KMS-11 (cell line): ENCODE measurements around the gene BHLHA9.

Experiments used
- H2AFZ ChIP-seq: fragments of 200-600 bp; sonication (generic); 2 replicates; pipeline ENCODE4 v1.6.1; 2016; ENCODE audit warnings: antibody characterized with exemption, mixed run types, low read depth
- H3K27ac ChIP-seq: fragments of 200-600 bp; sonication (generic); 2 replicates; pipeline ENCODE4 v1.6.1; 2016; ENCODE audit warnings: mild to moderate bottlenecking, mixed run types
- H3K27me3 ChIP-seq: fragments of 200-600 bp; sonication (generic); 2 replicates; pipeline ENCODE4 v1.6.1; 2017; ENCODE audit warnings: mild to moderate bottlenecking, low read depth, mixed run types, moderate library complexity; ENCODE audit not compliant: insufficient read depth
- H3K36me3 ChIP-seq: fragments of 200-600 bp; sonication (generic); 2 replicates; pipeline ENCODE4 v1.6.1; 2017; ENCODE audit warnings: mild to moderate bottlenecking, mixed run types; ENCODE audit not compliant: insufficient read depth
- H3K4me1 ChIP-seq: fragments of 200-600 bp; sonication (generic); 2 replicates; pipeline ENCODE4 v1.6.1; 2016; ENCODE audit warnings: mild to moderate bottlenecking, low read depth, mixed run types; ENCODE audit not compliant: poor library complexity, severe bottlenecking
- H3K4me2 ChIP-seq: fragments of 200-600 bp; sonication (generic); 2 replicates; pipeline ENCODE4 v1.7.0; 2016; ENCODE audit warnings: mild to moderate bottlenecking, mixed run types
- H3K4me3 ChIP-seq: fragments of 200-600 bp; sonication (generic); IDR thresholded peaks from 2 replicates; pipeline ENCODE4 v1.6.1; 2017; ENCODE audit warnings: low read depth, low read length, mixed read lengths; ENCODE audit not compliant: insufficient read depth
- H3K79me2 ChIP-seq: fragments of 200-600 bp; sonication (generic); 2 replicates; pipeline ENCODE4 v1.6.1; 2016; ENCODE audit warnings: low read depth, mixed run types; ENCODE audit not compliant: insufficient read depth
- H3K9ac ChIP-seq: fragments of 200-600 bp; sonication (generic); 2 replicates; pipeline ENCODE4 v1.6.1; 2016; ENCODE audit warnings: mild to moderate bottlenecking, mixed run types
- H4K20me1 ChIP-seq: fragments of 200-600 bp; sonication (generic); 2 replicates; pipeline ENCODE4 v1.6.1; 2016; ENCODE audit warnings: mild to moderate bottlenecking, mixed run types; ENCODE audit not compliant: insufficient read depth
- TF ChIP-seq, protein P1 (sequence below): fragments of 200-600 bp; sonication (generic); conservative IDR thresholded peaks from 2 replicates; pipeline ENCODE4 v1.6.1; 2017; ENCODE audit warnings: low read depth, mild to moderate bottlenecking, antibody characterized with exemption, low read length, moderate library complexity, mixed read lengths

The BHLHA9 gene

DNA sequence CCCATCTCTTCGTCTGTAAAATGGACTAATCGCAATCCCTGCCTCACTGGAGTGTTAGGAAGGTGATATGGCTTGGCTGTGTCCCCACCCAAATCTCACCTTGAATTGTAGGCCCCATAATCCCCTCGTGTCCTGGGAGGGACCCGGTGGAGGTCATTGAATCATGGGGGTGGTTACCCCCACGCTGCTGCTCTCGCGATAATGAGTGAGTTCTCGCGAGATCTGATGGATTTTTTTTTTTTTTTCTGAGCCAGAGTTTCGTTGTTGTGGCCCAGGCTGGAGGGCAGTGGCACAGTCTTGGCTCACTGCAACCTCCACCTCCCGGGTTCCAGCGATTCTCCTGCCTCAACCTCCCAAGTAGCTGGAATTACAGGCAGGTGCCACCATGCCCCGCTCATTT, 20.4 kb downstream of the BHLHA9 start:
- Histone ChIP-seq H3K4me3 (no peak overlapping the region), H4K20me1 (no peaks in the 10 kb centered on the region), H3K27ac (no peak overlapping the region), H3K4me1 (no peaks in the 10 kb centered on the region), H3K4me2 (no peak overlapping the region), H2AFZ (no peak overlapping the region), H3K36me3 (no peaks in the 10 kb centered on the region), H3K79me2 (no peaks in the 10 kb centered on the region), H3K9ac (no peak overlapping the region), H3K27me3 (peaks cover 8% of the 10 kb centered on the region)
- TF ChIP-seq, protein P1, sequence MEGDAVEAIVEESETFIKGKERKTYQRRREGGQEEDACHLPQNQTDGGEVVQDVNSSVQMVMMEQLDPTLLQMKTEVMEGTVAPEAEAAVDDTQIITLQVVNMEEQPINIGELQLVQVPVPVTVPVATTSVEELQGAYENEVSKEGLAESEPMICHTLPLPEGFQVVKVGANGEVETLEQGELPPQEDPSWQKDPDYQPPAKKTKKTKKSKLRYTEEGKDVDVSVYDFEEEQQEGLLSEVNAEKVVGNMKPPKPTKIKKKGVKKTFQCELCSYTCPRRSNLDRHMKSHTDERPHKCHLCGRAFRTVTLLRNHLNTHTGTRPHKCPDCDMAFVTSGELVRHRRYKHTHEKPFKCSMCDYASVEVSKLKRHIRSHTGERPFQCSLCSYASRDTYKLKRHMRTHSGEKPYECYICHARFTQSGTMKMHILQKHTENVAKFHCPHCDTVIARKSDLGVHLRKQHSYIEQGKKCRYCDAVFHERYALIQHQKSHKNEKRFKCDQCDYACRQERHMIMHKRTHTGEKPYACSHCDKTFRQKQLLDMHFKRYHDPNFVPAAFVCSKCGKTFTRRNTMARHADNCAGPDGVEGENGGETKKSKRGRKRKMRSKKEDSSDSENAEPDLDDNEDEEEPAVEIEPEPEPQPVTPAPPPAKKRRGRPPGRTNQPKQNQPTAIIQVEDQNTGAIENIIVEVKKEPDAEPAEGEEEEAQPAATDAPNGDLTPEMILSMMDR = no peak

DNA sequence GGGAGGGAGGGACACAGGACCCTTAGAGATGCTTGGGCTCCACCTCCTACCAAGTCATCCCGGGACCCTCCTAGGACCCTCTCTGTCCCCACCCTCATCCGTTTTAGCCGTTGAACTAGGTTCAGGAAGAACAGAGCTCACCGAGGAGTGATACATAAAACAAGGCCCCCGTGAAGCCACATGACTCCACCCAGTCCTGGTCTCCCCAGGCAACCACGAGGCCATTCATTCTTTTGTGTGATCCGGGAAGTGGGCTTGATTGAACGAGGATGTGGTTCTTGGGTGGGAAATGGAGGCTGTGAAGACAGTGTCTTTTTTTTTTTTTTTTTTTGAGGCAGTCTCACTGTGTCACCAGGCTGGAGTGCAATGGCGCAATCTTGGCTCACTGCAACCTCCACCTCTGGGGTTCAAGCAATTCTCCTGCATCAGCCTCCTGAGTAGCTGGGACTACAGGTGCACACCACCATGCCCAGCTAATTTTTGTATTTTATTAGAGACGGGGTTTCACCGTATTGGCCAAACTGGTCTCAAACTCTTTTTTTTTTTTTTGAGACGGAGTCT, 24.0 kb downstream of the BHLHA9 start:
- peaks cover 22% of the 10 kb centered on the region for H3K27me3 ChIP-seq
- H3K36me3 ChIP-seq = no peaks in the 10 kb centered on the region
- no peaks in the 10 kb centered on the region for H3K79me2 ChIP-seq
- H3K9ac ChIP-seq = no peak overlapping the region
- H3K4me1 ChIP-seq = no peaks in the 10 kb centered on the region
- no peak overlapping the region for H2AFZ ChIP-seq
- no peak overlapping the region for H3K27ac ChIP-seq
- no peaks in the 10 kb centered on the region for H4K20me1 ChIP-seq
- no peak overlapping the region for H3K4me2 ChIP-seq
- H3K4me3 ChIP-seq = no peak overlapping the region
- TF ChIP-seq, protein P1 = no peak

DNA sequence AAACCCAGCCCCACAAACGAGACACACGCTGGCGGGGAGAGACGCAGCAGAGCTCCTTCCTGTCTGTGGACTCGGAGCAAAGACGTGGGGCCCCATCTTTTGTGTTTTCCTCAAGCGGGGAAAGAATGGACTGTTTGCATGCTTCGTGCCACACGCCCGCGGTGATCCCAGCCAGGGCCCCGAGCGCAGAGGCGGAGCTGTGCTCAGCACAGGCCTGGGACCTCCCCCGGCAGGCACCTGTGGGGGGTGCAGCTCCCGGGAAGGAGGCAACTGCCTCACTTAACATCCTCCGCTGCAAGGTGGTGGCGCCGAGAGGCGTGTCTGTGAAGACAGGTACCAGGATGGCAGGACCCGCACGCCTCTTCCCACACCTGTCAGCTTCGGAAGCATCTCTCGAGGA, 28.4 kb downstream of the BHLHA9 start:
- no peaks in the 10 kb centered on the region for H3K79me2 ChIP-seq
- H3K9ac ChIP-seq = no peak overlapping the region
- TF ChIP-seq, protein P1 = no peak
- no peak overlapping the region for H3K4me3 ChIP-seq
- H3K36me3 ChIP-seq = no peaks in the 10 kb centered on the region
- H3K4me2 ChIP-seq = no peak overlapping the region
- no peaks in the 10 kb centered on the region for H4K20me1 ChIP-seq
- no peaks in the 10 kb centered on the region for H3K4me1 ChIP-seq
- no peak overlapping the region for H2AFZ ChIP-seq
- H3K27me3 ChIP-seq = peaks cover 46% of the 10 kb centered on the region
- no peak overlapping the region for H3K27ac ChIP-seq

DNA sequence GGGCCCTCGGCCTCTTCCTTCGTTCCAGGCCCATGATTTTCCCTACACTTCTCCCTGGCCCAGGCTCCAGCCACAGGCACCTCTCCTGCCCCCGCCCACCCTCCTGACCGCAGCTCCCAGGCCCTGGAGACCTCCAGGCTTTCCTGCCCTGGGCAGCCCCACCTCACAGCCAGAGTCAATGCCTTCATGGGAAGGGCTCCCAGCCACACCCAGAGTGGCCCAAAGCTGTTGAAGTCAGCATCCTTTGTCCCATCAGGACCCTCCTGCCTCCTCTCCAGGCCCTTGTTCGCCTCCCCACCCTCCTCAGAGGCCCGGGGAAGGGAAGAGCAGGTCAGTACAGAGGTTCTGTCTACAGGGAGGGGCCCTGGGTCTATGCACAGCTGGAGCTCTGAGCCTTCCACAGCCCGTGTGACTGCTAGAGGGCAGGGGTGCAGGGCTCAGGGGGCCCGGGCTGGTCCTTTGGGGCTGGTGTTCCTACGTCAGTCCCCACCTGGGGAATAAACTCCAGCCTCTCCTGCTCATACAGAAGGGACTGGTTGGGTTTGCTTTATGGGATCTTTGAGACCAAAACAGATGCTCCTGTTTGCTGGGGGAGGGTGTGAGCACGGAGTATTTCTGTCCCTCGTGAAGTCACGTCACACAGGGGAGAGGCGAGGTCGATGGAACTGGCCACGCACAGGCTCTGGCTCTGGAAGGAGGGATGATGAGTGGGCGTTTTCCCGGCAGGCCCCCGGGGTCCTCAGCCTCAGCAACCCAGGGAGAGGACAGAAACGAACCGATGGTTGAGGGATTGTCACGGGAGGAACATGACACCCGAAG, 29.5 kb downstream of the BHLHA9 start:
- H3K9ac ChIP-seq = no peak overlapping the region
- no peaks in the 10 kb centered on the region for H3K36me3 ChIP-seq
- H3K27ac ChIP-seq = no peak overlapping the region
- H2AFZ ChIP-seq = no peak overlapping the region
- no peak overlapping the region for H3K4me2 ChIP-seq
- H3K4me1 ChIP-seq = no peaks in the 10 kb centered on the region
- no peaks in the 10 kb centered on the region for H4K20me1 ChIP-seq
- TF ChIP-seq, protein P1 = no peak
- no peaks in the 10 kb centered on the region for H3K79me2 ChIP-seq
- H3K4me3 ChIP-seq = no peak overlapping the region
- H3K27me3 ChIP-seq = peaks cover 53% of the 10 kb centered on the region
